Measurements from ENCODE around the gene DPP6. TPM values are rescaled to one million over a fixed set of nuclear protein-coding genes. Genes with fewer than 3 reads are reported as not detected.

DPP6 gene
- polyA plus RNA-seq, 1 of the 3 experiments (the other 2 are of a cell fraction), result not detected

DNA sequence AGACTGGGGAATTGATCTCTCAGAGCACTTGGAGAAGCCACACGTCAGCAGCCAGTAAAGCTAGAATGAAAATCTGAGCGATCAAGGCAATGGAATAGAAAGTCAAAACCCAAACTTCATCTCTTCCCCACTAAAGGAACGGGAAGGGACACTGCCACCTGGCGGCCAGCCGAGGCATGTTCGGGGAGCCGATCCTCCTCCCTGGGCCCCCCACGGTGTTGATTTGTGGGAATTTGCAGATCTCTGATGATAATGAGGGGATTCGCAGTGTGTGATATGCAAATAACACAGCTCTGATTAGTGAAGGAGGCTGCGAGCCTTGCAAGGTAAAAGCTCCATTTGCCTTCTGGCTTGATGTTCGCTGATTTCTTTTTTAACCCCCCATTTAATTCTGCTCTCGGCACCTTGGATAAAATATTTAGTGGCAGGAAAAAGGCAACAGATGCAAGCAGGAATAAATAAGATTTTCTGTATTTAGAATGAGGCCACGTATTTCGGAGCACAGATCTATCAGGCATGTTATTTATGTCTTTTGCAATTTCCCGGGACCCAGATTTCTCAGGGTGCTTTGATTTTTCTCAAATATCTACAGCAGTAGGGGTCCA lies 692.2 kb downstream of the DPP6 start (continued):
- TF ChIP-seq TAF1 (IDR thresholded peaks at IDR 0.05; ENCODE audit: borderline replicate concordance, low read depth, low read length), result no peak
- no peak for TF ChIP-seq POLR2AphosphoS5 (IDR thresholded peaks at IDR 0.05; ENCODE audit: low read depth, low read length)
- no peak for TF ChIP-seq RFX5 (IDR thresholded peaks at IDR 0.05; ENCODE audit: low read length)
- TF ChIP-seq GATA2 (CRISPR knock-in tag; IDR thresholded peaks at IDR 0.05), result no peak
- TF ChIP-seq FOXM1 (IDR thresholded peaks at IDR 0.05; ENCODE audit: low read depth), result no peak
- TF ChIP-seq, protein P1, sequence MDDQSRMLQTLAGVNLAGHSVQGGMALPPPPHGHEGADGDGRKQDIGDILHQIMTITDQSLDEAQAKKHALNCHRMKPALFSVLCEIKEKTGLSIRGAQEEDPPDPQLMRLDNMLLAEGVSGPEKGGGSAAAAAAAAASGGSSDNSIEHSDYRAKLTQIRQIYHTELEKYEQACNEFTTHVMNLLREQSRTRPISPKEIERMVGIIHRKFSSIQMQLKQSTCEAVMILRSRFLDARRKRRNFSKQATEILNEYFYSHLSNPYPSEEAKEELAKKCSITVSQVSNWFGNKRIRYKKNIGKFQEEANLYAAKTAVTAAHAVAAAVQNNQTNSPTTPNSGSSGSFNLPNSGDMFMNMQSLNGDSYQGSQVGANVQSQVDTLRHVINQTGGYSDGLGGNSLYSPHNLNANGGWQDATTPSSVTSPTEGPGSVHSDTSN (IDR thresholded peaks at IDR 0.05), result no peak

DNA sequence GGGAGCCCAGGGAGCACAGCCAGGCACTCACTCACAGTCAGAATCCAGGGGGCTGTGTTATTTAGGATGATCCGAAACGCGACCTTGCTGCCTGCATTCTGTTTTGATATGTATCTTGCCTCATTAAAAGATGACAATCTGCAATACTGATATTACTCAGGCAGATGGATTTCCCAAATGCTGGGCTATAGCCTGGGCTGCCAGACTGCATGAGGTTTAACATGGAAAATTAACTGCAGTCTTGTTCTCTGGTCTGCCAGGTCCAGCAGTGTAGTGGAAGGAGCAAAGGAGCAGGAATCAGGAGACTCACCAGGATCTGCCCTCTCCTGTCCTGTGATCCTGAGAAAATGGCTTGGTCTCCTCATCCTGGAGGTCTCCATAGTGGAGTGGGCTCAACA lies 692.7 kb downstream of the DPP6 start:
- no peak overlapping the region for H3K9ac ChIP-seq
- peak overlapping the region in 1 of 2 experiments; percentile 75; a peak in 2 of 4 replicates for H3K27ac ChIP-seq (ENCODE audit: low read depth in 2 of 2, low read length in 1 of 2)
- ChIA-PET CTCF (interaction anchor here (0.6 to 10.8 kb wide), 54 partner anchors 8 to 496 kb away, joined by 3 to 149 read pairs (median 6); no protein-coding TSS in a partner anchor), POLR2A (no interaction called here)
- no peak overlapping the region for H3K4me3 ChIP-seq (ENCODE audit: low read depth in 2 of 2, low read length in 1 of 2)
- H3K36me3 ChIP-seq (replicated peaks in 1 of 2; ENCODE audit: control insufficient read depth in 1 of 2, insufficient read depth in 2 of 2, low read length in 1 of 2), result no peaks in the 10 kb centered on the region
- peaks cover 0 to 40% of the 10 kb centered on the region in 2 experiments; a peak in 2 of 4 replicates for H3K4me1 ChIP-seq (ENCODE audit: control insufficient read depth in 1 of 2, insufficient read depth in 2 of 2, low read depth in 1 of 2, low read length in 1 of 2)
- H3K9me3 ChIP-seq, result peaks cover 3% of the 10 kb centered on the region; the same call in 1 of the 2 replicates
- H3K9me2 ChIP-seq, result no peaks in the 10 kb centered on the region
- H3K27me3 ChIP-seq (ENCODE audit: insufficient read depth), result no peaks in the 10 kb centered on the region
- H3K4me2 ChIP-seq, result no peak overlapping the region
- H3F3A ChIP-seq (replicated peaks; ENCODE audit: insufficient read depth), result no peaks in the 10 kb centered on the region
- WGBS (ENCODE audit: low lambda C conversion rate), result 4% methylated on average over 3 of the region's 3 CpGs
- DNase-seq, result peak; percentile 75
- H3K79me2 ChIP-seq (ENCODE audit: insufficient read depth), result no peaks in the 10 kb centered on the region
- no peaks in the 10 kb centered on the region for H4K20me1 ChIP-seq (ENCODE audit: insufficient read depth)
- no peak overlapping the region for H2AFZ ChIP-seq (ENCODE audit: low read depth)
- TF ChIP-seq TAF1 (IDR thresholded peaks at IDR 0.05; ENCODE audit: borderline replicate concordance, low read depth, low read length), result no peak
- TF ChIP-seq RFX5 (IDR thresholded peaks at IDR 0.05; ENCODE audit: low read length), result peak; percentile 51; the same call in 1 of the 2 replicates
- TF ChIP-seq GATA2 (CRISPR knock-in tag; IDR thresholded peaks at IDR 0.05), result peak; percentile 99
- TF ChIP-seq MXI1 (IDR thresholded peaks at IDR 0.05; ENCODE audit: low read depth, low read length), result peak; percentile 69
- TF ChIP-seq RXRA (IDR thresholded peaks at IDR 0.05; ENCODE audit: borderline replicate concordance, low read depth), result no peak
- no peak for TF ChIP-seq CTCF (IDR thresholded peaks at IDR 0.05)
- TF ChIP-seq, protein P1 (IDR thresholded peaks at IDR 0.05), result no peak
- TF ChIP-seq SMC3 (IDR thresholded peaks at IDR 0.05; ENCODE audit: low read depth, low read length), result no peak
- TF ChIP-seq RAD21 (IDR thresholded peaks at IDR 0.05; ENCODE audit: low read length), result peak; percentile 42
- no peak for TF ChIP-seq FOSL2 (IDR thresholded peaks at IDR 0.05; ENCODE audit: borderline replicate concordance, low read depth)
- TF ChIP-seq, protein P2, sequence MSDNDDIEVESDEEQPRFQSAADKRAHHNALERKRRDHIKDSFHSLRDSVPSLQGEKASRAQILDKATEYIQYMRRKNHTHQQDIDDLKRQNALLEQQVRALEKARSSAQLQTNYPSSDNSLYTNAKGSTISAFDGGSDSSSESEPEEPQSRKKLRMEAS (IDR thresholded peaks at IDR 0.05; ENCODE audit: low read depth), result no peak
- TF ChIP-seq POLR2AphosphoS5 (IDR thresholded peaks at IDR 0.05; ENCODE audit: low read depth, low read length), result no peak
- TF ChIP-seq JUND (IDR thresholded peaks at IDR 0.05), result no peak
- TF ChIP-seq FOXJ3 (CRISPR knock-in tag; IDR thresholded peaks at IDR 0.05), result peak; percentile 93
- TF ChIP-seq EZH2phosphoT487 (IDR thresholded peaks at IDR 0.05; ENCODE audit: borderline replicate concordance, low read depth), result no peak
- TF ChIP-seq TCF12 (IDR thresholded peaks at IDR 0.05), result 0 out of 2 replicates have a peak, but pooled peaks have one; percentile 17
- no peak for TF ChIP-seq TEAD4 (IDR thresholded peaks at IDR 0.05; ENCODE audit: borderline replicate concordance, insufficient read depth)
- no peak for TF ChIP-seq ZBTB33 (IDR thresholded peaks at IDR 0.05; ENCODE audit: borderline replicate concordance, low read depth)
- no peak for TF ChIP-seq ELF1 (IDR thresholded peaks at IDR 0.05)
- no peak for TF ChIP-seq MEF2A (IDR thresholded peaks at IDR 0.05; ENCODE audit: borderline replicate concordance, low read depth)
- no peak for TF ChIP-seq USF2 (IDR thresholded peaks at IDR 0.05; ENCODE audit: borderline replicate concordance, low read depth, low read length)
- no peak for TF ChIP-seq NFIC (IDR thresholded peaks at IDR 0.05; ENCODE audit: borderline replicate concordance)
- no peak for TF ChIP-seq GABPA (IDR thresholded peaks at IDR 0.05; ENCODE audit: low read depth)
